GM19372 (cell line): ENCODE results near the gene UNKL.

Experiments
- ATAC-seq: cut with Tn5 transposase; IDR thresholded peaks from one replicate; pipeline ENCODE4 v1.9.1; 2021; ENCODE audit warnings: mild to moderate bottlenecking, low read depth, moderate library complexity; ENCODE audit not compliant: unreplicated experiment

UNKL gene

DNA sequence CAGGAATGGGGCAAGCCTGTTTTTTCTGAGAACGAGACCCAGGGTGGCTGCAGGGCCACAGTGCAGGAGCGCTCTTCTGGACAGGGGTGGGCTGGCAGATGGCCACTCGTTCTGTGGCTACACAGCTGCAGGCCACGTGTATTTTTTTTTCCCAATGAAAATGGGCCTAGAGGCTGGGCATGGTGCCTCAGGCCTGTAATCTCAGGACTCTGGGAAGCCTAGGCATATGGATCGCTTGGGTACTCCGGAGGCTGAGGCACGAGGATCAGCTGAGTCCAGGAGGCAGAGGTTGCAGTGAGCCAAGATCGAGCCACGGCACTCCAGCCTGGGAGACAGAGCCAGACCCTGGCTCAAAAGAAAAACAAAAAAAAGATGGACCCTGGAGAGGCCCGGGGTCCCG is 6.8 kb downstream of the UNKL start:
- peak; percentile 7 for ATAC-seq

DNA sequence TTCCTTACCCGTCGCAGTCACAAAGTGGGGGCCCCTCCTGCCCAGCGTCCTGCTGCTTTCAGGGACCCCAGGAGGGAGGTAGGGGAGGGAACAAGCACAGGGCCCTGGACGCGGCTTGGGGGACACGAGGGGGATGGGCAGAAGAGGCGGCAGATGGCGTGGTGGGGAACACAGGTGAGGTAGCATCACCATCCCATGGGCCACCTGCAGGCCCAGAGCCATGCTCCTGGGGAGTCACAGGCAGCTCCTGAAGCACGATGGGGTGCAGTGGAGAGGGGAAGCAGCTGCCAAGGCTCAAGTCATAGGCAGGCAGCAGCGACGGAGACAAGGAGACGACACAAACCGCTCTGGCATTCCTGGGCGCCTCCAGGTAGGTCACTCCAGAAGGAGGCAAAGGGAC is 10.8 kb downstream of the UNKL start:
- no peak for ATAC-seq

DNA sequence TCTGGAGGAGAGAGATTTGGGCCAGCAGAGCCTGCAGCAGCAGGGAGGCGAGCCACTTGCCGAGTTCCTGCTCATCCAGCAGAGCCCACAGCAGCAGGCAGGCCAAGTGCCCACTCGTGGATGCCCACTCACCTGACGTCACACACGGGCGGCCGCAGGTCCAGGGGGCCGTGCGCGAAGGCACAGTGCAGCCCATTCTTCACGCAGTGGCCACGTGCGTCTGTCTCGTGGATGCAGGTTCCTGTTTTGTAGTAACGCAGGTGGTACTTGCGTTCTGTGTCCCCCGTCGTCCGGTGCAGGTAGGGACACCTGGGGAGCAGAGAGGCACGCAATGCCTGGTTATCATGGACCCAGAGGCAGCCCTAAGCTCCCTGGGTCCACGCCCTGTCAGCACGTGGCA is 11.5 kb downstream of the UNKL start:
- no peak for ATAC-seq

DNA sequence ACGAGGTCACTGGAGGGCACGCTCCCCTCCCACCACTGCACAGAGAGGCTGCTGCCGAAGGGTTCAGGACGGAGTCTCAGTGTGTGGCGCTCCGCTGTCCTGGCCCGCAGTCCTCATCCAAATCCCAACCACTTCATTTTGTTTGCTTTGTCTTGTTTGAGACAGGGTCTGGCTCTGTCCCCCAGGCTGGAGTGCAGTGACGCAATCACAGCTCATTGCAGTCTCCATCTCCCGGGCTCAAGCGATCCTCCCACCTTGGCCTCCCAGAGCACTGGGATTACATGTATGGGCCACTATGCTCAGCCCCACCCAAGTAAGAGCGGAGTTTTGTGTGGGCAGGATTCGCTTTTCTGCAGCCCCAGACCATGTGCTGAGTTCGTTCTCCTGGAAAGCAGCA is 12.7 kb downstream of the UNKL start:
- ATAC-seq: no peak

DNA sequence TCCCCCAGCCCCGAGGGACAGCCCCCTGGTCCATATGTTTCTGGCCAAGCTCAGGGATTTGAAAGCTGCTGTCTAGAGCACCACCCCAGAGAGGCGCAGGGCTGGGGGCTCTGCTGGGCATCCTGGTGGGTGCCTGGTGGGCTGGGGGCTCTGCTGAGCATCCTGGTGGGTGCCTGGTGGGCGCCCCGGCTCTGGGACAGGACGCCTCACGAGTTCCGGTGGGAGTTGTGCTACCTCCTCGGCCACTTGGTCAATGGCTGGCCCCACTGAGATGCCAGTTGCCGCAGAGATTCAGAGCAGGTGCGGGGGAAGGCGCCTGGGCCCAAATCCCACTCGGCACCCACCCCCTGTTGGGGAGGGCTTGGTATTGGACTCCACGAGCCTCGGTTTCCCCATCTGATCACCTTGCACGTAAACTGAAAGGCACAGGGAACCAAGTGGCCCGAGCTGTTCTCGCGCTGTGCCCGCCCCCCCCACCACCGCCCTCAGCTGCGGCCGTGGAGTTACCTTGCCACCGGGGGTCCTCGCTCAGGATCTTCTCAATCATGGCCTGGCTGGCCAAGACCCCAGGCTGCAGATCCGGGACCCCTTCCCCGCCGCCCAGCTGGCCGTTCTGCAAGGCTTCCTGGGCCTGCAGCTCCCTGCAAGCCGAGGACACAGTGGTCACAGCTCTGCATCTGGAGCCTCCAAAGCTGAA is 13.3 kb downstream of the UNKL start:
- ATAC-seq: no peak

DNA sequence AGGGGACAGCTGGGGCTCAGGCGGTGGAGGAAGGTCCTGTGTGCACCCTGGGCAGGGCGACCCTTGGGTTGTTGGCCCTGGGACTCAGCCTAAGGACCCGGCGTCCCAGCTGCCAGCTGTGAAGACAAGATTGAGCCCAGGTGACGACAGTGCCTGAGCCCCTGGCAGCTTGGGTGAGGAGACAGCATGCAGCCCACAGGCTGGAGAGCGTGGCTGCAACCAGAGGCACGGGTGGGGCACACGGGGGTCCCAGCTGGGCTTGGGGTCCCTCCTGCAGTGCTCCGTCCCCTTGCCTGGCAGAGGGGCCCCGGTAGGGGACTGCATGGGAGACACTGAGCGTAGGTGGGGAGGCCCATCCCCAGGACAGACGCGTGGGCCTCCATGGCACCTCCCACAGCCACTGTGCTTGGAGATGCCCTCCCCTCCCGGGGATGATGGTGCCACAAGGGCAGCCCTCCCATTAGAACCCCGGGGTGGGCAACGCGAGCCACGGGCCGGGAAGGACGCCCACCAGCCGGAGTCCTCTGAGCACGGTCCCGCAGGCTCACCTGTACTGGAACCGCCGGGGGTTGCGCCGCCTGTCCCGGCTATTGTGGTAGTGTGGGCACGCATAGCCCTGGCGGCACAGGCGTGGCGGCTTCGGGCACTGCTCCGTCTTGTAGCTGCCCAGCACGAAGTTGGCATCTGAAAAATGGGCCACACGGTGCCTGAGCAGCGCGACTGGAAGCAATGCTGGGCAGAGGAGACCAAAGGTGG is 15.5 kb downstream of the UNKL start:
- no peak for ATAC-seq

DNA sequence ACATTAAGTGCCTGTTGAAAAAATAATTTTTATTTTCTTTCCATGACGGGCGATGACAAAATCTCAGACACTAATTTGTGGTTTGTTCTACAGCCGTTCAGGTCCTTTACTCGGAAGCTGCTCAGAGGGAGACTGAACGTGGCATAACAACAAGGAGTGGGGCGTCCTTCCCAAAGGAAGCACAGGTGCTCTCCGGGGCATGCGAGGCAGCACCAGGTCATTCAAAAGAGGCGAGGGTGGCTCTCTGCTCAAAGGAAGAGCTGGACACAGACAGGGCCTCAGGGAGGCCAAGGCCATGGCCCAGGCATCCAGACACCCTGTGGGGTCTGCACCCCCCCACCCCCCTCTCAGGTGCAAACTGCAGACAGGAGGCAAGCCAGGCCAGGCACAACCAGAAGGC is 16.2 kb downstream of the UNKL start:
- no peak for ATAC-seq

DNA sequence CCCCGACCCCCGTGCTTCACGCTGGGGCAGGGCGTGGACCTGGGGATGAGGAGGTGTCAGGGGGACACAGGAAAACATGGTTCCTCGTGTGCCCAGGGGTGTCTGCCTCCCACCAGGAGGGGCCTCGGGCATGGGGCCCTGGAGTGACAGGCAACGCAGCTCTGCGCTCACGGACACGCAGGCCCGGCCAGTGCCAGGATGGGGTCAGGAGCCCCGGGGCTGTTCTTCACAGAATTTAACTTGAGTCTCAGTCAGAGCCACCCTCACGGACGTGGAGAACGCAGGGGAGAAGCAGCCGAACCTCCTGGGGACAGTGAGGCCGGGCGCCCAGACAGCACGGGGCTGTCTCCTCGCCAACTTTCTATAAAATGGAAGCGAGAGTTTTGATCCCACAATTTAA is 16.7 kb downstream of the UNKL start:
- no peak for ATAC-seq

DNA sequence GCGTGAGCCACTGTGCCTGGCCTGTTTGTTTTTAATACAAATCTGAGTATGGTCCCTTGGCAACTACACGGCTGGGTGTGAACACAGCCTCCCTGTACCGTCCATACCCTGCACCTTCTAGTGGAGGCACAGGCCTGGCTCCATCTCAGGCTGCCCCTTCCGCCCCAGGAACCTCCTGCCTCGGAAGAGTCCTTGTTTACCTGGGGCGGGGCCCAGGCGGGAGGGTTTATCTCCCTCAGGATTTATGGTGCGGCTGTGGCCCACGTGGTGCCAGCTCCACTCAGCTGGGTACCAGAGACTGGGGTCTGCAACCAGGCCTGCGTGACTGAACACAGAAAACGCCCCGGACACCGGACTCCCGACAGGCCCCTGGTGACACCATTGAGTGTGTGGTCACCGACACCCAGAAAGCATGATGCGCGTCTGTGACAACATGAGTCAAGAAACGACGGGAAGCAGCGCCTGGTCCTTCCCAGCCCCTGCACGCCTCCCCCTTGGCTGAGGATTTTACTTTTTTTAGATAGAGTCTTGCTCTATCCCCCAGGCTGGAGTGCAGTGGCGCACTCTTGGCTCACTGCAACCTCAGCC is 19.0 kb downstream of the UNKL start:
- no peak for ATAC-seq

DNA sequence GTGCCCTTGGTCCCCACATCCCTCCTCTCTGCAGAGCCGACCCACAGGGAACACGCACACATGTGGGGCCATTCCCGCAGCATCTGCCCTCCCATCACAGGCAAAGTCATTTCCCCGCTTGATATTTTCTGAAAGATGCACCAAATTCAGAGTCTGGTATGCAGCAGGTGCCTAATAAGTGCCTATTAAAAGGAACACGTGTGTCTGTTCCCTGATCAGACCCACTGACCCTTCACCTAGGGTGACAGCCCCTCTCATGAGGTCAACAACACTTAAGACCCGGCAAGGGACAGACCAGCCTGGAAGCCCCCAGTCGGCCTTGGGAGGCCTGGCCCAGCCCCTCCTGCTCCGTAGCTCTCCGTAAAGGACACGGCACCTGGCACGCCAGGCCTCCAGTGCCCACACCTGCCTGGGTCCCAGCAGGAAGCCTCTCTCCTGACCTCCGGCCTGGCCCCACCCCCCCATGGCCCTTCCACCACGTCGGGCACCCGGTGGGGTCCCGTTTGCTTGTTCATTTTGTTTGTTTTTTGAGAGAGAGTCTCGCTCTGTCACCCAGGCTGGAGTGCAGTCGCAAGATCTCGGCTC is 20.0 kb downstream of the UNKL start:
- ATAC-seq: no peak

DNA sequence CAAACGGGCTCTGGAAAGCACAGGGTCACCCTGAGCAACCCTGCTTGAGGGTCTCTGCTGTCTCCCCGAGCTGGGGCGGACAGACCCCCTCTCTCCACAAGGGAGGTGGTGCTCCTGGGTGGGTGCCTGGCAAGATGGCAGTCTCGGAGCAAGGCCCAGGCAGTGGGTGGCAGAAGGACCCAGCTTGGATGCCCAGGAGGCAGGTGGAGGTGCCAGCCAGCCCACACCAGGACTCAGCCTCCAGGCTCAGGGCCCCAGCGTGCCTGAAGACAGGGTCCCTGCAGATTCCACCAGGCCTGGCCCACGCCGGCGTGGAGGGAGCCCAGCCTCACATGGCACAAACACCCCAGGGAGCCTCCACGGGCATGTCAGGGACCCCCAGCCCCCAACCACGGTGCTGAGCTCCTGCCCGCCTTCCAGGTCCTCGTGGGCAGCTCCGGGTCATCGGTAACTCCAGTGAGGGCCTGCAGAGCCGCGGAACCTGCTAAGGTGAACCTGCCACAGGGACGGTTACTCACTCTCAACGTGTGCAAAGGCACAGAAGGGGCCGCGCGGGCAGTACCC is 20.8 kb downstream of the UNKL start:
- ATAC-seq: no peak

DNA sequence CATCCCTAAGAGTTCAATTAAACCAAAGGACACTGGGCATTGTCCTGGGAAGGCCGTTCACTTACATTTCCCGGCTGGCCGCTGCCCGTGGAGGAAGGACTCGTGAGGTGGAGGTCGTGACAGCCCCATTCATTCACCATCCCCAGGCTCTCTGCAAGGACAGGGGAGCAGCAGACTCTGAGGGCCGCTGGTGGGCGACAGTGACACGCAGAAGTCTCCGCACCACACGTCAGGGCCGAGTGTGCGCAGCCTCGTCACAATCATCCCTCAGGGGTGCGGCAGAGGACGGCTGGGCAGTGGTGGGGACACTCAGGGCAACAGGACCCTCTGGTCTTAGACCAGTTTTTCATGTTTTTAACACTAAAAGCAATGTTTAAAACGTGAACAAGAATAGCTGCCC is 21.7 kb downstream of the UNKL start:
- no peak for ATAC-seq

DNA sequence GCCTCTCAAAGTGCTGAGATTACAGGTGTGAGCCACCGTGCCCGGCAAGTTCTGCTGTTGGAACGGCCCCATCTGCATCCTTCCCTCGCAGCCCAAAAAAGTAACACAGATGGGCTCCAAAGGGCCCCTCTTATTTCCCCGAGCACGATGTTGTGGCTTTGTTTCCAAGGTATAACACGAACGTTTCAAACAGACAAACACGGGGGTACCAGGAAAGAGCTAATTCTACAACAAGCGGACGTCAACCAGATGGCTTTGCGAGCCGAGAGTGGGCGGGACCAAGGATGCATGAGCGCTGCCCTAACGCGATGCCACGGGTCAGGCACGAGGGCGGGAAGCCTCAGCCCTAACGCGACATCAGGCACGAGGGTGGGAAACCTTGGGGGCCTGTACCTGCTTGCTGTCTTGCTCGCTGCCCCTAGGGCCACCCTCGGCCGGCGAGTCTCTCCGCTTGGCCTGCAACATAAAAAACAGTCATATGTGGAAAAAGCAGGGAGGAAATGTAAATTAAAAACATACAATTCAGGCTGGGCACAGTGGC is 24.2 kb downstream of the UNKL start:
- ATAC-seq: no peak

DNA sequence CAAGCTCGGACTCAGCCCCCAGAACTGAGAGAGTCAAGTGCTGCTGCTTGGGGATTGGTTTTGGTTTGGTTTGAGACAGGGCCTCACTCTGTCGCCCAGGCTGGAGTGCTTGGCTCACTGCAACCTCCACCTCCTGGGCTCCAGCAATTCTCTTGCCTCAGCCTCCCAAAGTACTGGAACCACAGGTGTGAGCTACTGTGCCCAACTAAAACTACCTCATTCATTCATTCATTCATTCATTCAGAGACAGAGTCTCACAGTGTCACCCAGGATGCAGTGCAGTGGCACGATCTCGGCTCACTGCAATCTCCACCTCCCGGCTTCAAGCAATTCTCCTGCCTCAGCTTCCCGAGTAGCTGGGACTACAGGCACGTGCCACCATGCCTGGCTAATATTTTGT is 24.7 kb downstream of the UNKL start:
- no peak for ATAC-seq

DNA sequence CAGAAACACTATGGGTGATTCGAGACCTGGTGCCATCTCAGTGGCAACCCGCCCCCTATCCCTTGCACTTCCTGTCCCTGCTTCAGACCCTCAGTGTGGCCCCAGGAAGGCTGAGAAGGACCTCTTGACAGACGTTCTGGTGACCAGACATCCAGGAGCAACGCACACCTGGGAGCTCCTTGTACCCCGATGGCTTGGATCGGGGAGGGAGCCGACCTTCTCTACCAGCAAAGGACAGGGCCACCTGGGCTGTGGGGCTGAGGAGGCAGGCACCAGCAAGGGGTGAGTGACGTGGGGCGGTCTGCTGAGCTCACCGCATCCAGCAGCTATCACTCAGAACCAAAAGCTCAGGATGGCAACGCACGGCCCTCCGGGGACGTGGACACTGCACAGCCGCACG is 27.2 kb downstream of the UNKL start:
- ATAC-seq: no peak

DNA sequence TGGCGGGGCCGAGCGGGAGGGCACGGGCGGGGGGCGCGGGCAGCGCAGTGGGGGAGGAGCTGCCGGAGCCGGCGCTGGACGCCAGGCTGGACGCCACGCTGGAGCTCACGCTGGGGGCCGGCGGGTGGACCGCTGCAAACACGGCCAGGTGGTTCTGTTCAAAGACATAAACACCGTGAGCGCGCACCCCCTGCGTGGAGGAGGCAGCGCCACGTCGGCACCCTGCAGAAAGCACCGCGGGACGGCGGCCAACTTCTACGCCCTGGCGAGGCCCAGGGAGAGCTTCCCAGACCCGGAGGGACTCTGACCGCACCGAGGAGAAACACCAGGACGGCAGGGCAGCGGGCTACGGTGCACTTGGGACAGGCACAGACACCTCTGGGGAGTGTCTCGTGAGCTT is 29.3 kb downstream of the UNKL start:
- no peak for ATAC-seq

DNA sequence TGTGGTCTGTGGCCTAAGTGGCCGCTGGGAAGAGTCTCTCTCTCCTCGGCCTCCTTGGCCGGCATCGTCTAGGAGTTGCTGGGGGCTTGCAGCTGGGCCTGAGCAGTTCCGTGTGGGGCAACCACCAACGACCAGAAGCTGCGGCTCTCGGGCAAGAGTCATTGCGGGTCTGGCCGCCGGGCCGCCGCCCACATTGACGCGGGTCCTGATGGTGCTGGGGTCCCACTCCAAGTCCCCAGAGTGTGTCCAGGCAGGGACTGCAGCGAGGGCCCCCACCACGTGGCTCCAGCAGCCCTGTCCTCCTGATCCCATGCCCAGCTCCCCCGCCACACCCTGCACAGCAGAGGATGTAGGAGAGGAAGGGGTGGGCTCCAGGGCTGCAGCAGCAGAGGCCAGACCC is 30.9 kb downstream of the UNKL start:
- no peak for ATAC-seq

DNA sequence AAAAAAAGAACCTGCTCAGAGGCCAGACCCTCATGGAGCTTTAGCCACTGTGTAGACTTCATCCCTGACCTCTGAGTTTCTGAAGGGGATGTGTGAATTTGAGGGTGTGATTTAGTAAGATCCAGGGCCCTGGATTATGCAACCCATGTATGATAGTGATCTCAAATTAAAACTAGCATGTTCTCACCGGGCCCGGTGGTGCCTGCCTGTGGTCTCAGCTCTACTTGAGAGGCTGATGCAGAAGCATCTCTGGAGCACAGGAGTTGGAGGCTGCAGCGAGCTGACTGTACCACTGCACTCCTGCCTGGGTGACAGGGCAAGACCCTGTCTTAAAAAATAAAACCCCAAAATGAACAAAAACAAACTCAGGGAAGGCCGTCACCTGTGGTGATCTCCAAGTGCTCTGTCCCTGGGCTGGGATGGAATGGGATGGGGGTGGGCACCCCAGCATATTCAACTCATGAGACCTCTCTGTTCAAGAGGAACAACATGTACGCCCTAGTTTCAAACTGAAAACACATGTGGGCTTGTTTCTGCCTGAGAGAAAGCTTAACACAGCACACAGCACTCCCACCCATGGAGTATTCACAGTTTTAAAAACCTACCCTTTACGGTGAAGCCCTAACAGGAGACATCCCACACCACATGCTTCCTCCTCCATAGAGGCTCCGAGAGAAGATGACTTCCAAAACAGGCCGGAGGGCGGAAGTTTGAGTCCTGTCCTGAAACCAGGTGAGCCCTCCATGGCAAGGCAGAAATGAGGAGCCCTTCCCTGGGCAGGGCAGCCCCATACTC is 32.7 kb downstream of the UNKL start:
- ATAC-seq: no peak

DNA sequence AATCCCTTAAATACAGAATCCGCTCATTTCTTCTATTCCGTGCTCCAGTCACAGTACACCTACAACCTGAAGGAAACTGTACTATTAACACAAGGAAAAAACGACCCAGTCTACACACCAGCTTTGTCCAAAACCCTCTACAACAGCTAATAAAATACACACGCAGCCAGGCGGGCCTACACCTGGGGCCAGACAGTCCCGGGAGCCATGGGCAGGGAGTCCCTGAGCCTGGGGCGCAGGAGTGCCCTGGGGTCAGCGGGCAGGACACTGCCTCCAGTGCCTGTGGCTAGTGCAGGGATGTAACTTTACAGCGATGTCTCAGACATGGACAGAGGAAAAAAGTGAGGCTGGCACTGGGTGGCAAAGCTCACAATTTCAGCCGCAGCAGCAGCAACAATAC is 34.3 kb downstream of the UNKL start:
- ATAC-seq: no peak
